Mucosa of stomach (tissue), 1 donor: ENCODE results near the gene BTBD19.
A peak's percentile ranks its signal among the peaks of the same experiment; 100 is the strongest.

ENCODE experiments used
- H3K27me3 ChIP-seq: one replicate; pipeline ENCODE4 v1.7.0; 2013; ENCODE audit warnings: mild to moderate bottlenecking, low read length; ENCODE audit not compliant: control insufficient read depth, insufficient read depth
- H3K36me3 ChIP-seq: one replicate; pipeline ENCODE4 v1.7.0; 2013; ENCODE audit warnings: low read length; ENCODE audit not compliant: control insufficient read depth, insufficient read depth
- H3K4me1 ChIP-seq: one replicate; pipeline ENCODE4 v1.7.0; 2013; ENCODE audit warnings: mild to moderate bottlenecking, low read length; ENCODE audit not compliant: control insufficient read depth, insufficient read depth
- H3K4me3 ChIP-seq: one replicate; pipeline ENCODE4 v1.7.0; 2013; ENCODE audit warnings: low read length
- H3K9ac ChIP-seq: one replicate; pipeline ENCODE4 v1.7.0; 2013; ENCODE audit warnings: mild to moderate bottlenecking, low read length, moderate library complexity
- H3K9me3 ChIP-seq: one replicate; pipeline ENCODE4 v1.7.0; 2013; ENCODE audit warnings: mild to moderate bottlenecking, low read length, moderate library complexity; ENCODE audit not compliant: control insufficient read depth
- donor health status: Pancreatic carcinoma.

BTBD19 gene

GRCh38 chr1:44780583-44781121, 27.7 kb upstream of the BTBD19 start:
- Histone ChIP-seq H3K27me3 (peaks cover 3% of the 10 kb centered on the region), H3K9ac (no peak overlapping the region), H3K9me3 (no peaks in the 10 kb centered on the region), H3K36me3 (peaks cover 7% of the 10 kb centered on the region), H3K4me1 (peaks cover 30% of the 10 kb centered on the region), H3K4me3 (no peak overlapping the region)

DNA sequence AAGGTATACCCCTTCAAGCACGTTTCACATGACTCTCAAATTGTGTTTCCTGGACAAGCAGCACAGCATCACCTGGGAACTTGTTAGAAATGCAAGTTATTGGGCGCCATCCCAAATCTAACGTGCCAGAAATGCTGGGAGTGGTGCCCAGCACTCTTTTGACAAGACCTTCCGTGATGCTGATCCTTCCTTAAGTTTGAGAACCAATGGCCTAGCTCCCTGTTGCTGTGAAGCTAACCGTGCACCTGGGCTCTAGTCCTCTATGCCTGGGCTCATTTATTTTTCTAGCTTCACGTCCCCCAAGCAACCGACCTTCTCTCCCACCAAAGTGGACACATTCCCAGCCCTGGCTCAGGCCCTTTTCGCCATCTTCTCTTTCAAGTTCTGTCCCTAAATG, 24.6 kb upstream of the BTBD19 start:
- Histone ChIP-seq H3K27me3 (peaks cover 3% of the 10 kb centered on the region), H3K9me3 (no peaks in the 10 kb centered on the region), H3K4me1 (peaks cover 24% of the 10 kb centered on the region), H3K36me3 (no peaks in the 10 kb centered on the region), H3K4me3 (no peak overlapping the region), H3K9ac (peak overlapping the region; percentile 58)

DNA sequence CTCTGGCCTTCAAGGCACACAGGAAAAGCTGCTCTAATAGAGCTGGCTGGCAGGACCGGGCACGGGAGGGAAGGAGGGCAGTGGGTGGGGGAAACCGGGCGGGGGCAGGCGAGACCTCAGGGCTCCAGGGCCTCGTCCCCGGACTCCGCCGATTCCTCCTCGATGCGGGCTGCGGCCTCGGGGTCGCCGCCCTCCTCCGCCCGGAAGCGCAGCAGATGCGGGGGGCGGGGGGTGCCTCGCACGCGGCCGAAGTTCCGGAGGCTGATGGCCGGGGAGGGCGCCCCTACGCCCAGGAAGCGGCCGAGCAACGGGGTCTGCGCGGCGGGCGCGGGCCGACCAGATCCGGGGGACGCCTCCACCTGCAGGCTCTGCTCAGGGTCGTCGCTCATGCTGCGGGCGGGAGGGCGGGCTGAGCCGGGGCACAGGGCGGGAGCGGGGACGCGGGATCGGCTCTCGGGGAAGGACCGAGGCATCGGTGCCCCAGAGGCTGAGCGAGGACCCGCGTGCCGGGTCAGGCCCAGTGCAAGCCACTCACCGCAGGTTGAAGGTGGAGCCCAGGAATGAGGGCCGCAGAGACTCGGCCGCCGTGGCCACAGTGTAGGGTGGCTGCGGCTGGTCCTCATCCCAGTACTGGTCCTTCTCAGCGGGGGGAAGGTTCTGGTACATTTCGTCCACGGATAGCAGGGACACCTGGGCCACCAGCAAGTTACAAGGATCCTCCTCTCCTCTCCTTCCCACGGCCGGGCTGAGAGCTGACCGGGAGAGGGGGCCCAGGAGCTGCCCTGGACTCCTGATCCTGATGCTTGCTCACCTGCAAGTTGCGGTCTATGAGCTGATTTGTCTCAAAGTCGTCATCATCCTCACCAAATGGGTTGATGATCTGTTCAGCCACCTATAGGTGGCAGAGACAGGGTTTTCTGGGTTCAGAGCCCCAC, 24.0 kb upstream of the BTBD19 start:
- Histone ChIP-seq H3K4me1 (peaks cover 24% of the 10 kb centered on the region), H3K9me3 (no peaks in the 10 kb centered on the region), H3K9ac (peak overlapping the region; percentile 58), H3K36me3 (no peaks in the 10 kb centered on the region), H3K27me3 (peaks cover 3% of the 10 kb centered on the region), H3K4me3 (no peak overlapping the region)

DNA sequence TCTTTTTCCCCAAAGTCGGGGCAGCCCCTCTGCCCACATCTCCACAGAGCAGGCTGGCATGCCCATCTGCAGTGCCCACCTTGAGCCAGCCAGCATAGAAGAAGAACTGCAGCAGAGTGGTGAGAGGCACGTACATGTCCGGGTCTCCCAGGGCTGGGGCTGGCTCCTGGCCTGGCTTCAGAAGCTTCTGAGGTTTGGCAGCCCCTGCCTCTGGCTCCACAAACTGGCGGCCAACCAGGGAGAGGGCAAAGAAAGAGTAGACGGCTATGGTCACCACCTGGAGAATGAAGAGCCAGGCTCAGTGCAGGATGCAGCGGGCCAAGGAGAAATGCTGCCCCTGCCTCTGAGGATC, 23.3 kb upstream of the BTBD19 start:
- H3K4me3 ChIP-seq = no peak overlapping the region
- peaks cover 3% of the 10 kb centered on the region for H3K27me3 ChIP-seq
- H3K9ac ChIP-seq = peak overlapping the region; percentile 45
- no peaks in the 10 kb centered on the region for H3K36me3 ChIP-seq
- H3K9me3 ChIP-seq = no peaks in the 10 kb centered on the region
- H3K4me1 ChIP-seq = peaks cover 24% of the 10 kb centered on the region

- Histone ChIP-seq H3K27me3 (peaks cover 3% of the 10 kb centered on the region), H3K9me3 (no peaks in the 10 kb centered on the region), H3K4me1 (peaks cover 24% of the 10 kb centered on the region), H3K36me3 (no peaks in the 10 kb centered on the region), H3K4me3 (peak overlapping the region; percentile 41), H3K9ac (peak overlapping the region; percentile 45)
Observed at GRCh38 chr1:44785501-44786137, 22.7 kb upstream of the BTBD19 start.

GRCh38 chr1:44786138-44786840, 22.0 kb upstream of the BTBD19 start:
- no peaks in the 10 kb centered on the region for H3K9me3 ChIP-seq
- peak overlapping the region; percentile 41 for H3K4me3 ChIP-seq
- H3K9ac ChIP-seq = peak overlapping the region; percentile 45
- peaks cover 27% of the 10 kb centered on the region for H3K4me1 ChIP-seq
- H3K27me3 ChIP-seq = peaks cover 3% of the 10 kb centered on the region
- H3K36me3 ChIP-seq = no peaks in the 10 kb centered on the region

- H3K4me3 ChIP-seq = no peak overlapping the region
- no peaks in the 10 kb centered on the region for H3K9me3 ChIP-seq
- H3K36me3 ChIP-seq = no peaks in the 10 kb centered on the region
- H3K27me3 ChIP-seq = peaks cover 3% of the 10 kb centered on the region
- H3K4me1 ChIP-seq = peaks cover 32% of the 10 kb centered on the region
- no peak overlapping the region for H3K9ac ChIP-seq
Observed at GRCh38 chr1:44786841-44787426, 21.4 kb upstream of the BTBD19 start.

DNA sequence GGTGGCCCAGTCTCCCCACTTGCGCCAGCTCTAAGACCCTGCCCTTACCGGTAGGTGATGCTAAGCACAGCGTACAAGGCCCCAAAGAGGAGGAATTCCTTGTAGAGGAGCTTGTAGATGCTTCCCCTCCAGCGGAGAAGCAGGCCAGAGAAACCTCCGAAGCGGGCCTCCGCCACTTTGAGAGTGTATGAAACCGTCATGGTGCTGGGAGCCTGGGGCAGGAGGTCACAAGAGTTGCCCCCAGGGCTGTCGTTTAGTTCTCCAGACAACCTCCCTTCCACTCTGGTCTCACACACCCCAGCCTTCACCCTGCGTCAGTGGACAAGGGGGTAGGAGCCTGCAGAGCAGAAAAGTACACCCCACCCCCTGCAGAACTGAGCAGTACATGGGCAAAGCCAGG, 20.8 kb upstream of the BTBD19 start:
- no peaks in the 10 kb centered on the region for H3K9me3 ChIP-seq
- H3K27me3 ChIP-seq = peaks cover 3% of the 10 kb centered on the region
- H3K4me3 ChIP-seq = no peak overlapping the region
- peaks cover 32% of the 10 kb centered on the region for H3K4me1 ChIP-seq
- H3K36me3 ChIP-seq = no peaks in the 10 kb centered on the region
- no peak overlapping the region for H3K9ac ChIP-seq

DNA sequence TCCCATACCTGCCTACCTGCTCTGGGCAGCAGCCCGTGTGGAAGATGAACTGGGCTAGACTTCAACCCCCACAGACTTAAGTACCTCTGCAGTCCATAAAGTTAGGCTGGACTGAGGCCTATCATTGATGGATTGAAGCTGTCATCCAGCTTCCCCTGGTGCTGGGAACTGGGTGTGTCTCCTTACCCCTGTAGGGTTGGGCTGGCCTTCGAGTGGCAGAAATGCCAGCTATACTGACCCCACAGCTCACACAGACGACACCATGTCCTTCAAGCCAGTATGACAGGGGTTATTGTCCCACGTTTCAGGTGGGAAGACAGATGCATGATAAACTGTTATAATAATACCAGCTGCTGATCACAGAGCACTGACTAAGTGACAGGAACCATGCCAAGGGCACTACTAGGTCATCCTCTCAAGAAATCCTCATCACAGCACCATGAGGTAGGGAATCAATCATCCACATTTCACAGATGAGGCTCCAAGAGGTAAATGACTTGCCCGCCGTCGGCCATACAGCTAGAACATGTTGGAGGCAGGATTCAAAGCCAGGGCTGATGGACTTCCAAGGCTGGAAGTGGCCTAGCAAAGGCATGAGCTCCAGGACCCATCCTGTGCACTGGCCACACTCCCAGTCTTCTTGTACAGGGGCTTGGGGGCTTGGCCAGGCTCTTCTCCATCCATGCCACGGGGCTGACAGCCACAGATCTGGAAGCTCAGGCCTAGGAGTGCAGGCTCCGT, 20.0 kb upstream of the BTBD19 start, which contains the start of gene BEST4:
BEST4 (minus strand) TSS at position 51 of the 741 bp plus-strand sequence. CDS start 465 bp downstream, outside the sequence.
- Histone ChIP-seq H3K27me3 (peaks cover 3% of the 10 kb centered on the region), H3K4me3 (no peak within 1 kb of the TSS), H3K9me3 (no peaks in the 10 kb centered on the region), H3K9ac (no peak within 1 kb of the TSS), H3K4me1 (peaks cover 32% of the 10 kb centered on the region), H3K36me3 (no peaks in the 10 kb centered on the region)

DNA sequence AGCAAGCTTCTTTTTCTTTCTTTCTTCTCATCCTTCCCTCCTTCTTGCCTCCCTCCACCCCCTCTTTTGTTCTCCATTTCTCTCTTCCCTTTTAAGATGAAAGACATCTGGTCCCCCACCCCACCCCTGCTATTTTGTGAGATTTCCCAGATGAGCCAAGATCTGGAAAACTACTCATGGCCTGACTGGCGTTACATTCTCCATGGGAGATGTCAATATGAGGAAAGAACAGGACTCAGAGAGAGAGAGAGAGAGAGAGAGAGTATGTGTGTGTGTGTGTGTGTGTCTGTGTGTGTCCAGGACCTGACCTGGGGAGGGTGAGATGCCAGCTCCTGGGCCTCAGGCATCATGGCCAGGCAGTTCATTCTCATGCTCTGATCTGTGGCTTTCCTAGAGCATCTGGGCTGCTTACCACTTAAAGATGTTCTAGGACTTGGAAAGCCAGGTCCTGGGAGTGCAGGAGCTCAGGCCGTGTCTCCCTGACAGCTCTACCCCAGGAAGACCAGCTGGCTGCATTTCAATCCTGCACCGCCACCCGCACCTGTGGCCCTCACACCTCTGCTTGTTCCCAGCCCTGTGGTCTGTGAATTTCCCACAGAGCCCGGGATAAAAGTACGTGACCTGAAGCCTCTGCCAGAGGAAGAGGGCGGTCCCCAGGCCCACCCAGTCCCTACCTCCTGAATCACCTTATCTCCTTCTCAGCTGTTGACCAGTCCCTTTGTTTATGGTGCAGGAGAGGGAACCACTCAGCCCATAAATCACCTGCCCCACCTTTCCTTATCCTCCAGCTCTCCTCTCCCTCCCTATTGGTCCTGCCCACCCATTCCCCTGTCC, 17.1 kb upstream of the BTBD19 start:
- Histone ChIP-seq H3K4me1 (peaks cover 10% of the 10 kb centered on the region), H3K9me3 (no peaks in the 10 kb centered on the region), H3K27me3 (no peaks in the 10 kb centered on the region), H3K4me3 (no peak overlapping the region), H3K9ac (no peak overlapping the region), H3K36me3 (no peaks in the 10 kb centered on the region)
